HepG2 (cell line): ENCODE results near the gene FUZ. TPM values are rescaled to one million over a fixed set of nuclear protein-coding genes. Genes with fewer than 3 reads are reported as not detected.

Experiments
- EEA1 ChIP-seq: sonication (generic); formaldehyde crosslinking; IDR thresholded peaks from 2 replicates; pipeline ENCODE4 v1.5.1; 2020; ENCODE audit warnings: mild to moderate bottlenecking, missing genetic modification reagents, borderline replicate concordance
- ELF1 ChIP-seq: sonication (generic); formaldehyde crosslinking; IDR thresholded peaks from 2 replicates; pipeline ENCODE4 v1.4.0; 2020; ENCODE audit warnings: missing genetic modification reagents
- GATAD1 ChIP-seq: IDR thresholded peaks from 2 replicates; pipeline ENCODE4 v1.6.1; 2016; ENCODE audit warnings: missing genetic modification reagents, missing compliant biosample characterization
- HES4 ChIP-seq: sonication (generic); formaldehyde crosslinking; IDR thresholded peaks from 2 replicates; pipeline ENCODE4 v1.9.0; 2021; ENCODE audit warnings: mild to moderate bottlenecking, missing genetic modification reagents, borderline replicate concordance
- KDM5B ChIP-seq: sonication (generic); formaldehyde crosslinking; IDR thresholded peaks from 2 replicates; pipeline ENCODE4 v1.4.0; 2020; ENCODE audit warnings: missing genetic modification reagents, mild to moderate bottlenecking, borderline replicate concordance
- MIER3 ChIP-seq: IDR thresholded peaks from 2 replicates; pipeline ENCODE4 v1.6.1; 2016; ENCODE audit warnings: missing compliant biosample characterization, borderline replicate concordance
- NFE2 ChIP-seq: sonication (generic); formaldehyde crosslinking; IDR thresholded peaks from 2 replicates; pipeline ENCODE4 v1.4.0; 2020; ENCODE audit warnings: missing genetic modification reagents
- SIN3B ChIP-seq: fragments of 150-350 bp; IDR thresholded peaks from 2 replicates; pipeline ENCODE4 v1.6.1; 2014; ENCODE audit warnings: low read length
- TARDBP ChIP-seq: sonication (generic); formaldehyde crosslinking; IDR thresholded peaks from 2 replicates; pipeline ENCODE4 v1.8.0; 2022; ENCODE audit warnings: mild to moderate bottlenecking, missing genetic modification reagents
- TBX2 ChIP-seq: sonication (generic); formaldehyde crosslinking; IDR thresholded peaks from 2 replicates; pipeline ENCODE4 v1.5.0; 2020; ENCODE audit warnings: missing genetic modification reagents, mild to moderate bottlenecking, borderline replicate concordance
- TCF7 ChIP-seq: sonication (generic); IDR thresholded peaks from 2 replicates; pipeline ENCODE4 v1.6.1; 2016; ENCODE audit warnings: antibody characterized with exemption, low read depth
- U2AF1 ChIP-seq: fragments of 200-400 bp; formaldehyde crosslinking; optimal IDR thresholded peaks from 2 replicates; pipeline ENCODE3; 2017; ENCODE audit warnings: mild to moderate bottlenecking, low read depth, low read length
- ZNF160 ChIP-seq: sonication (generic); formaldehyde crosslinking; IDR thresholded peaks from 2 replicates; pipeline ENCODE4 v1.8.0; 2022; ENCODE audit warnings: mild to moderate bottlenecking, inconsistent platforms, missing genetic modification reagents
- ZNF343 ChIP-seq: sonication (generic); formaldehyde crosslinking; IDR thresholded peaks from 2 replicates; pipeline ENCODE4 v1.4.0; 2020; ENCODE audit warnings: mild to moderate bottlenecking, missing genetic modification reagents
- ZNF367 ChIP-seq: sonication (generic); formaldehyde crosslinking; IDR thresholded peaks from 2 replicates; pipeline ENCODE4 v1.4.0; 2020; ENCODE audit warnings: missing genetic modification reagents, borderline replicate concordance
- ZNF431 ChIP-seq: sonication (generic); formaldehyde crosslinking; IDR thresholded peaks from 2 replicates; pipeline ENCODE4 v1.9.0; 2022; ENCODE audit warnings: missing genetic modification reagents, low read depth, mild to moderate bottlenecking, borderline replicate concordance
- ZNF530 ChIP-seq: sonication (generic); formaldehyde crosslinking; IDR thresholded peaks from 2 replicates; pipeline ENCODE4 v1.5.0; 2020; ENCODE audit warnings: low read depth, mild to moderate bottlenecking, missing genetic modification reagents
- ZNF549 ChIP-seq: sonication (generic); formaldehyde crosslinking; IDR thresholded peaks from 2 replicates; pipeline ENCODE4 v1.5.0; 2020; ENCODE audit warnings: missing genetic modification reagents
- ZNF615 ChIP-seq: sonication (generic); formaldehyde crosslinking; IDR thresholded peaks from 2 replicates; pipeline ENCODE4 v1.5.0; 2020; ENCODE audit warnings: mild to moderate bottlenecking, missing genetic modification reagents, borderline replicate concordance
- ZNF691 ChIP-seq: sonication (generic); formaldehyde crosslinking; IDR thresholded peaks from 2 replicates; pipeline ENCODE4 v1.4.0; 2020; ENCODE audit warnings: missing genetic modification reagents, low read depth, mild to moderate bottlenecking, borderline replicate concordance
- ZNF713 ChIP-seq: sonication (generic); formaldehyde crosslinking; IDR thresholded peaks from 2 replicates; pipeline ENCODE4 v1.4.0; 2020; ENCODE audit warnings: mild to moderate bottlenecking, missing genetic modification reagents
- ZNF781 ChIP-seq: sonication (generic); formaldehyde crosslinking; IDR thresholded peaks from 2 replicates; pipeline ENCODE4 v1.5.1; 2020; ENCODE audit warnings: borderline replicate concordance, mild to moderate bottlenecking, missing genetic modification reagents; ENCODE audit errors: not compliant biosample characterization
- ZXDC ChIP-seq: sonication (generic); formaldehyde crosslinking; IDR thresholded peaks from 2 replicates; pipeline ENCODE4 v1.5.0; 2020; ENCODE audit warnings: mild to moderate bottlenecking, missing genetic modification reagents
- polyA plus RNA-seq, 8 experiments: library from polyadenylated mRNA; depleted of rRNA in 3 of 8; stranded (reverse) in 7 of 8; unstranded in 1 of 8; fragments of >200 nt; fragmentation: Illumina TruSeq in 4 of 8; extraction: Trizol in 4 of 8; gene quantifications; 2 replicates each; pipeline versions ENCODE4 v1.2.1 to v1.2.3, GENCODE V29; 2011 to 2016; ENCODE audit warnings: low read depth in 4 of 8, missing spikeins in 1 of 8, mixed read lengths in 1 of 8; ENCODE audit not compliant: insufficient read depth in 1 of 8
- total RNA-seq, 5 experiments: library from RNA; depleted of rRNA; stranded (reverse); fragments of >200 nt; fragmentation: Illumina TruSeq; extraction: Trizol; gene quantifications; 2 replicates each; pipeline ENCODE4 v1.2.3, GENCODE V29; 2016; ENCODE audit warnings: low read depth in 1 of 5
- TF ChIP-seq, protein P1 (sequence below): sonication (generic); formaldehyde crosslinking; IDR thresholded peaks from 2 replicates; pipeline ENCODE4 v1.4.0; 2020; ENCODE audit warnings: low read depth, mild to moderate bottlenecking, missing genetic modification reagents

The FUZ gene
- total and polyA plus RNA-seq, 2 of the 13 experiments (the other 11 are each of a cell fraction or from before 2014, with no cell fraction given) = 0.08 TPM; not detected in 1

- TF ChIP-seq HES4 (CRISPR knock-in tag) (no peak), TARDBP (CRISPR knock-in tag) (peak; percentile 31; the same call in 1 of the 2 replicates), ZNF615 (CRISPR knock-in tag) (no peak), ZNF343 (CRISPR knock-in tag) (peak; percentile 31; the same call in 1 of the 2 replicates), ZNF781 (peak; percentile 70), ZNF549 (CRISPR knock-in tag) (no peak), ZNF530 (CRISPR knock-in tag) (no peak), ZNF713 (CRISPR knock-in tag) (no peak), U2AF1 (no peak), ZXDC (CRISPR knock-in tag) (no peak), TBX2 (CRISPR knock-in tag) (peak; percentile 76), GATAD1 (CRISPR knock-in tag) (peak; percentile 78), NFE2 (CRISPR knock-in tag) (no peak), ZNF367 (CRISPR knock-in tag) (no peak), ELF1 (CRISPR knock-in tag) (0 out of 2 replicates have a peak, but pooled peaks have one; percentile 21), KDM5B (CRISPR knock-in tag) (no peak; the same call in 1 of the 2 replicates), ZNF160 (CRISPR knock-in tag) (no peak; the same call in 1 of the 2 replicates), MIER3 (CRISPR knock-in tag) (0 out of 2 replicates have a peak, but pooled peaks have one; percentile 18), SIN3B (no peak), ZNF431 (CRISPR knock-in tag) (peak; percentile 47; the same call in 1 of the 2 replicates), ZNF691 (no peak), TCF7 (no peak), EEA1 (CRISPR knock-in tag) (0 out of 2 replicates have a peak, but pooled peaks have one; percentile 30)
- TF ChIP-seq, protein P1, sequence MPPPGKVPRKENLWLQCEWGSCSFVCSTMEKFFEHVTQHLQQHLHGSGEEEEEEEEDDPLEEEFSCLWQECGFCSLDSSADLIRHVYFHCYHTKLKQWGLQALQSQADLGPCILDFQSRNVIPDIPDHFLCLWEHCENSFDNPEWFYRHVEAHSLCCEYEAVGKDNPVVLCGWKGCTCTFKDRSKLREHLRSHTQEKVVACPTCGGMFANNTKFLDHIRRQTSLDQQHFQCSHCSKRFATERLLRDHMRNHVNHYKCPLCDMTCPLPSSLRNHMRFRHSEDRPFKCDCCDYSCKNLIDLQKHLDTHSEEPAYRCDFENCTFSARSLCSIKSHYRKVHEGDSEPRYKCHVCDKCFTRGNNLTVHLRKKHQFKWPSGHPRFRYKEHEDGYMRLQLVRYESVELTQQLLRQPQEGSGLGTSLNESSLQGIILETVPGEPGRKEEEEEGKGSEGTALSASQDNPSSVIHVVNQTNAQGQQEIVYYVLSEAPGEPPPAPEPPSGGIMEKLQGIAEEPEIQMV (CRISPR knock-in tag) = peak; percentile 93
Measured at GRCh38 chr19:49850487-49851342, 37.6 kb upstream of the FUZ start, which contains the start of gene PTOV1 (continued).
